Endometrial microvascular endothelial cells (primary cell): ENCODE results near the gene MTHFD1. TPM values are rescaled to one million over a fixed set of nuclear protein-coding genes. Genes with fewer than 3 reads are reported as not detected.
"Not testable (repeated sequence)": the region's sequence is repeated elsewhere in the genome, so short reads cannot be mapped to it uniquely, and the experiment has no call there.

Experiments used
- in situ Hi-C: cut with HindIII; loops from 2 replicates; pipeline ENCODE4 v1.10.0; 2017; ENCODE audit warnings: low sequenced_read_pairs, low pct_unique_long_range_greater_than_20kb; ENCODE audit errors: inconsistent ontology term
- total RNA-seq: library from RNA; depleted of rRNA; stranded (reverse); fragments of >200 nt; gene quantifications from one replicate; pipeline ENCODE4 v1.2.3, GENCODE V29; 2015; ENCODE audit errors: inconsistent ontology term

MTHFD1 gene
- 100 TPM for total RNA-seq

DNA sequence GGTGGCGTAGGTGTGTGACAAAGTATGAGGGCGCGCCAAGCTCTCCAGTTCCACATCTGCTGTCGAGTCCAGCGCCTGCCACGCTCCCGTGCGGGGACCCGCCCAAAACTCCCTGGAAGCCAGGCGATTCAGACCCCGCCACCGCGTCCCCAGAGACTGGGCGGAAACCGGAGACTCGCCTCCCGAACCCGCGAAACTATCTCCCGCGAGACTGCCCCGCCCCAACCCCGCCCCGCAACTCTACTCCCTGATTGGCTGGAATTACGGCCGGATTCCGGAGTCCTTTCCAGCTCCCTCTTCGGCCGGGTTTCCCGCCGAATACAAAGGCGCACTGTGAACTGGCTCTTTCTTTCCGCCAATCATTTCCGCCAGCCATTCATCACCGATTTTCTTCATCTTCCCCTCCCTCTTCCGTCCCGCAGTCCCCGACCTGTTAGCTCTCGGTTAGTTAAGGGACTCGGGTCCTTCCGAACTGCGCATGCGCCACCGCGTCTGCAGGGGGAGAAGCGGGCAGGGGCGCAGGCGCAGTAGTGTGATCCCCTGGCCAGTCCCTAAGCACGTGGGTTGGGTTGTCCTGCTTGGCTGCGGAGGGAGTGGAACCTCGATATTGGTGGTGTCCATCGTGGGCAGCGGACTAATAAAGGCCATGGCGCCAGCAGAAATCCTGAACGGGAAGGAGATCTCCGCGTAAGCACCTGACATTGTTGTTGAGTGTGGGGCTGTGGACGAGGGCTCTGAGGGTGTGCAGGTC is at the start of gene MTHFD1:
Gene MTHFD1 (plus strand): TSS at position 572 of the 751 bp plus-strand sequence. CDS start 75 bp downstream, at position 647.
- in situ Hi-C loops = no loop called here

DNA sequence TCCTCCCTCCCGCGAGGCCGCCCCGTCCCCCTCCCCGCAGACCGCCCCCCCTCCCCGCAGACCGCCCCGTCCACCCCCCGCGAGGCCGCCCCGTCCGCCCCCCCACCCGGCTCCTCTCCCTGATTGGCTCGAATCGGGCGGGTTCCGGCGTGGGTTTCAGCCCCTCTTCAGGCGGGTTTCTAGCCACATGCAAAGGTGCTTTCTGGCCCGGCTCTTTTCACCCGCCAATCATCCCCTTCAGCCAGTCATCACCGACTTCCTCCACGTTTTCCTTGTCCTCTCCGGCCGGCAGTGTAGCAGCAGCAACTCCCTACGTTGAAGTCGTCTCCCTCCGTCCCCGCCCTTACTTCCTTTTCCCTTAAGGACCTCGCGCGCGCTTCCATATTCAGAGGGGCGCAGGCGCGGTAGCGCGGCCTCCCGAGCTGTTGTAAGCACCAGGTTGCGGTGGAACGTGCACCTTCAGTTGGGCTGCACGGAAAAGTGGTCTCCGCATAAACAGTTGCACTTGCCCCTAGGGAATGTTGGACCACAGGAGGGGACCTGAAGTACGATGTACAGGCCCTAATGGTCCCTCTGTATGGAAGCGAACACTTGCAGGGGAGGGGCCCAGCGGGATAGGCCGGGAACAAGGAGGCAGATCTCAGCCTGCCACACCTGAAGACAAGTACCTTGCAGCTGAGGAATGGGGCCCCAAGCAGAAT is 49.4 kb upstream of the MTHFD1 start:
- in situ Hi-C loops = no loop called here

DNA sequence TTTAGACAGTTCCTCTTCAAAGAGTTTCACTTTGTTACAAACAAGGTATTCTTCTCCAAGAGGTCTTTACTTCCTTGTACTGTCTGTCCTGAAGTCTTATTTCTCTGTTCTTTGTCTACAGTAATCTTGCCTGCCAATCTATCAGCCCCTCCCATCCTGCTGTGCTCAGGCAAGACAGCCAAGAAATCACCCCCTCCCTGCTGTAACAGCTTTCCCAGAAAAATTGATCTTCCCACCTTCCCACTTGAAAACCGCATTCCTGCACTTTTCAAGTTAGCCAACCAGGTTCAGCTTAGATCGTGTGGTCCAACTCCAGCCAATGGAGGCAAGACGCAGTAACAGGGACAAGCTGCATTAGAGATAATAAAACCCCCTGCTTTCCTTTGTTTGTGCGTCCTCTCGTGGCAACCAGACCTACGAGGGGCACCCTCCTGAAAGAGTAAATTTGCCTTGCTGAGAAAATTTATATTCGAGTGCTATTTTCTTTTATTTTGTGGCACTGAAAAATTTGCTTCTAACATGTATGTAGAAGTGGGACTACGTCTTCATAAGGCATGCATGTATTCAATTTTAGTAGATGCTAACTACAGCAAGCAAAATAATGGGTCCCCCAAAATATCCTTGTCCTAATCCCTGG is 47.5 kb upstream of the MTHFD1 start:
- in situ Hi-C loops = no loop called here

DNA sequence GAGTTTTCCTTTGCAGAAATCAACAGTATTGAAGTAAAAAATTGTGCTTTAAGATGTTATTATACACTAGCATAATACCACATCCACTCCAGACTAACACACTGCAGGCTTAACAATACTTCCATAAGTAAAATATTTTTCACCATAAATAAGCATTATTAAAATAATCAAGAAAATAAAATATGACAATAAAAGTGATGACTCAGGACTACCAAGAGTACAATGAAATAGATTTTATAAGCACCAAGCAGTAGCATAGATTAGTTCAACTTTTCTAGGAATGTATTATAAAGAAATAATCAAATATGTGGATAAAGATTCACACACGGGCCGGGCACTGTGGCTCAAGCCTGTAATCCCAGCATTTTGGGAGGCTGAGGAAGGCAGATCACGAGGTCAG is 40.4 kb upstream of the MTHFD1 start:
- in situ Hi-C loops = no loop called here

DNA sequence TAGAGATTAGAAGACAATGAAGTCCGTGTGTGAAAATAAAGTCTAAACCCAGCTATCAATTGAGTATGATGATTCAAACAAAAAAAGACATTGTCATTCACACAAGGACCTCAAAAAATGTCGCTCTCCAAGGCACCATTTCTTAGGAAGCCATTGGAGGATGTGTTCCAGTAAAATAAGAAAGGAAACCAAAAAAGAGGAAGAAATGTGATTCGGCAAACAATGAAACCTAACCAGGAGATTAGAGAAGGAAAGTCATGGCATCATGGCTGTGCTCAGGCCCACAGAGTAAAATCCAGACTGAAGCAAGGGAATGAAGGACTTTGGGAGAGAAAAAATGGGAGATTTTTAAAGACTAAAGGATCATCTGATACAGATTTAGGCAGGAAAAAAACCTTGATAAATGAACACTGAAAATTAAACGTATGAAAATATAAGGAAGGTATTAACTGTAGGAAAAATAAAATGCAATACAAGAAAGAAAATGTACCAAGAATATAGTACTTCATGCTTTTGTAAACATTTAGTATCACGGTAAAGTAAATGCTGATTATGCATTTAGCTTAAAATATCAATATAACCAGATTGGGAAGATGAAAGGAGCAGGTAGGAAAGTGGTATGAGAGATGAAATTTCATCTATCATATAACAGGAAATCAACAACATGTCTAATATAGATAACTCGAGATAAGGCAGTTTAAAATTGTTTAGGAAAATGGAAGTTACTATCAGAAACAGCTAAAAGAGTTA is 38.2 kb upstream of the MTHFD1 start:
- in situ Hi-C loops = no loop called here

DNA sequence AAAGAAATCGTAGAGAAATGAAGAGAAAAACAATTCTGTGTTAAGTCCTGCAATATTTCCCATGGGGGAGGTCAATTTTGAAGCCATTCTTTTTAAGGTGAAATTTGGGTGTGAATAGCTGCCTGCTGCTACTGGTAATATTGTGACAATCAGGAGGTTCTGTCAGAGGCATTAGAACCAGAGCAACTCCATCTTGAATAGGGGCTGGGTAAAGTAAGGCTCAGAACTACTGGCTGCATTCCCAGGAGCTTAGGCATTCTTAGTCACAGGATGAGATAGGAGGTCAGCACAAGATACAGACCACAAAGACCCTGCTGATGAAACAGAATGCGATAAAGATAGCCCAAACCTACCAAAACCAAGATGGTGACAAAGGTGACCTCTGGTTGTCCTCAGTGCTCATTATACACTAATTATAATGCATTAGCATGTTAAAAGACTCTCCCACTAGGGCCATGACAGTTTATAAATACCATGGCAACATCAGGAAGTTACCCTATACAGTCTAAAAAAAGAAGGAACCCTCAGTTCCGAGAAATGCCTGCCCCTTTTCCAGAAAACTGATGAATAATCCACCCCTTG is 24.8 kb upstream of the MTHFD1 start:
- in situ Hi-C loops = no loop called here

DNA sequence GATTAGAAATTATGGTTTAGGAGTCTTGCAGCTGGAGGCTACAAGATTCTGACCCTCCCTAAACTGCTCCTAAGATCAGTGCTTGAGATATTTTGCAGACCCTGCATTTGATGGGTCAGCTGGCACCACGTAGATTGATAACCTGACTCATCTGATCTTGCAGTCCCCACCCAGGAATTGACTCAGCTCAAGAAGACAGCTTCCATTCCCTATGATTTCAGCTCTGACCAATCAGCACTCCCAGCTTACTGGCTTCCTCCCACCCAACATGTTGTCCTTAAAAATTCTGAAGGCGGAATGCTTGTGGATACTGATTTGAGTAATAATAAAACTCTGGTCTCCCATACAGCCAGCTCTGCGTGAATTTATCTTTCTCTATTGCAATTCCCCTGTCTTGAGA is 23.2 kb upstream of the MTHFD1 start:
- in situ Hi-C loops = no loop called here

DNA sequence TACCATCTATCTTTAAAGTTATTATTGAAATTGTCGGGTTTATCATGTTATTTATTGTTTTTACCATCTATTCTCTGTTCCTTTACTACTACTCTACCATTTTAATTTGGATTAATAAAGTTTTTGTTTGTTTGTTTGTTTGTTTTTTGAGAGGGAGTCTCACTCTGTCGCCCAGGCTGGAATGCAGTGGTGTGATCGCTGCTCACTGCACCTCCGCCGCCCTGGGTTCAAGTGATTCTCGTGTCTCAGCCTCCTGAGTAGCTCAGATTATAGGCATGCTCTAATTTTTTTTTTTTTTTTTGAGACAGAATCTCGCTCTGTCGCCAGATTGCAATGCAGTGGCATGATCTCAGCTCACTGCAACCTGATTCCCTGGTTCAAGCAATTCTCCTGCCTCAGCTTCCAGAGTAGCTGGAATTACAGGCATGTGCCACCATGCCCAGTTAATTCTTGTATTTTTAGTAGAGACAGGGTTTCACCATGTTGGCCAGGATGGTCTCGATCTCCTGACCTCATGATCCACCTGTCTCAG is 22.7 kb upstream of the MTHFD1 start:
- in situ Hi-C loops = not testable (repeated sequence)

DNA sequence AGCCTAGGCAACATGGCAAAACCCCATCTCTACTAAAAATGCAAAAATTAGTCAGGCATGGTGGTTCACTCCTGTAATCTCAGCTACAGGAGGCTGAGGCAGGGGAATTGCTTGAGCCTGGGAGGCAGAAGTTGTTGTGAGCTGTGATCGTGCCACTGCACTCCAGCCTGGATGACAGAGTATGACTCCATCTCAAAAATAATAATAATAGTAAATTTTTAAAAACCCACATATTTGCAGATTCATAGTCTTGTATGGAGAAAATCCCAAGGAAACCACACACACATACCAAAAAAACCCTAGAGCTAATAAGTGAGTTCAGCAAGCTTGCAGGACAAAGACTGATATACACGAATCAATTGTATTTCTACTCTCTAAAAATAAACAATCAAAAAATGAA is 19.0 kb upstream of the MTHFD1 start:
- in situ Hi-C loops = no loop called here

DNA sequence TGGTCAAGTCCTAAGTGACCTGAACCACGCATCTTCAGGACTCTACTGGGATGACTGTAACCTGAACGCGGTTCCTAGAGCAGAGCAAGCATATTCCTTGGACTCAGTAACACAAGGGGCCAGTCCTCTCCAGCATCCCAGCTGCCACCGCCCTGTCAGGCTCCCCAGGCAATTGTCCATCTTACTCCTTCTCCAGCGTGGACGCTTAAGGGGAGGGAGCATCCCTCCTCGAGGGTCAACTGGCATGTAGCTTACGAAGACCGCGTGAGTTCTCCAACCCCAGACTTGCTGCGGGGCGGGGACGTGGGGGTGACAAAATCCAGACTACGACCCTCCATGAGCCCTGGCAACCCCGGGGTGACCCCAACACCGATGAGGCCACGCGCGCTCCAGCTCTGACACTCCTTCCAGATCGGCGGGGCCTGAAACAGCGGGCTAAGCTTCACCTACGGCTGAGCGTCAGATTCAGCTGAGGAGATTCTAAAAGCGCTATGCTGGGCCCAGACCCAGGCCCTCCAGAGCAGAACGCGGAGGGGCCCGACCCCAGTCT is 846 bp upstream of the MTHFD1 start:
- in situ Hi-C loops = no loop called here

DNA sequence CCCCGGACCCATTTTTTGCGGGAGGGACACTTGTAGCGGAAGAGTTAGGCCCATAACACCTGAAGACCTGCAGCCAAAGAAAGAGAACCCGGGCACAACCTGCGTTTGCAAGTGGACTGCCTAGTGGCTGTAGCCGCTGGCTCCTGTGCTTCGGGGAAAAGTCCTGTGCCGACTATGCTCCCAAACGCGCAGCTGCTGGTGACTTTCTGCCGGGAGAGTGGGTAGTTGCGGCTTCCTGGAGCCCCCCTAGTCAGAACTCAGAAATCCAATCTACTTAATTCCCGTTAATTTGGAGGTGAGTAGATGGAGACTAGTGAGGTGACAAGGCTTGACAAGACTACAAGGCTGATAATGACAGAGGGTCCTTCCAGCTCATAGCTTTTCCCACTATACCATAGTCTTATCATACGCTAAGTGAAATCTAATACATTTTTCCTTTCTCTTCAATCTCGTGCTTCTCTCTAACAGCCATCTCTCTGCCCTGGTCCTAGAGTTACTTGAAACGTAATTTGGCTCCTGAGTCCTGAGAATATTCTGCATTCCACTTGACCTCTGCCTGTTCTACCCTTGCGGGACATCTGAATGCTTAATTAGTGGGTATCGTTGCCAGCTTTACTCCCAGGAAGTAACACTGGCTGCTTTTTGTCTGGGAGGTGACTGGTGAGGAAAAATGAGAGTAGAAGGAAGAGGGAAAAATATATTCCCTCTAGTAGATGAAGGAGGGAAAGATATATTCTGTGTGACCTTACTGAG is 556 bp downstream of the MTHFD1 start:
- in situ Hi-C loops = no loop called here

DNA sequence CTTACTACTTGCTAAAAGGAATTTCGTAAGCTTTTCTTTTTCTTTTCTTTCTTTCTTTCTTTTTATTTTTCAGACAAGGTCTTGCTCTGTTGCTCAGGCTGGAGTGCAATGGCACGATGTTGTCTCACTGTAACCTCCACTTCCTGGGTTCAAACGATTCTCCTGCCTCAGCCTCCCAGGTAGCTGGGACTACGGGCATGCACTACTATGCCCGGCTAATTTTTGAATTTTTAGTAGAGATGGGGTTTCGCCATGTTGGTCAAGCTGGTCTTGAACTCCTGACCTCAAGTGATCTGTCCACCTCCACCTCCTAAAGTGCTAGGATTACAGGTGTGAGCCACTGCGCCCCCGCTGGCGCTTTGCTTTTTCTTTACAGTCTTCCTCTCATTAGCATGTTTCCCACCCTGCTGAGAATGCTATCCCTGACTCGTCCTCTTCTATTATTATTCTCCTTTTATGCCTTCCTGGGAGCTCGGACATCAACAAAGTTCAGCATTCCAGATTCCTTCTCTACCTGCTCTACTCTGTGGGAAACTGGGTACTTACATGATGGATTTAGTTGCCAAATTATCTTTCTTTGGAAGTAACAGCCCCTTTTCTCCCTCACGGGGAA is 3.1 kb downstream of the MTHFD1 start:
- in situ Hi-C loops = no loop called here

DNA sequence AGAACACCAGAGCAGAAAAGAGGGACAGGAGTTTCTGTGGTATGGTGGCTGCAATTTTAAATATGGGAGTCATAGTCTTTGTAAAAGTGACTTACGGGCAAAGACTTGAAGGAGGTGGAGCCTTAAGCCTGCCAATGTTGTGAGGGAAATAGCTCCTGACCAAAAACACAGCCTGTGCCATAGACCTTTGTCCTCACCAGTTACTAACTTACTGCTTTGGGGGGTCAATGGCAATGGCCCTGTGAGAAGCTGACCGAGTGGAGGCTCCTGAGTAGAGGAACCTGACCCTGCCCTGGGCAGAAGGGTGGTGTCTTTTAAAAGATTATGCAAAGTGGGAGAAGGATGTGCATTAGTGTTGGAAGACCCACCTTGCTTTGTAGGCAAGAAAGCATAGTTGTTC is 3.8 kb downstream of the MTHFD1 start:
- in situ Hi-C loops = no loop called here

DNA sequence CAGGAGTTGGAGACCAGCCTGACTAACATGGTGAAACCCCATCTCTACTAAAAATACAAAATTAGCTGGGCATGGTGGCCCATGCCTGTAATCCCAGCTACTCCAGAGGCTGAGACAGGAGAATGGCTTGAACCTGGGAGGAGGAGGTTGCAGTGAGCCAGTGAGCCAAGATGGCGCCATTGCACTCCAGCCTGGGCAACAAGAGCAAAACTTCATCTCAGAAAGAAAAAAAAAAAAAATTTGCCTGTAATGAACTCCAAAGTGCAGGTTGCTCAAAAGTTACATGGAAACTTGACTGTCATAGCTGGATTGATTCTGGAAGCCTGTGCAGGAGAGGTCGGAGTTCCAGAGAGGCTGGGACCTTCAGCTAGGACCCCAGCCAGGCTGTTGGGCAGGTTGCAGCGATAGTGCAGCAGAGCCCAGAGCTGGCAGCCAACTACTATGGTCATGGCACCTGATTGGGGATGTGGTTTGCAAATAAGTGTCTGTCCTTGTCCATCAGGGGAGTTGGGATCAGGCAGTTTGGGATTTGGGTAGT is 5.1 kb downstream of the MTHFD1 start:
- in situ Hi-C loops = not testable (repeated sequence)

DNA sequence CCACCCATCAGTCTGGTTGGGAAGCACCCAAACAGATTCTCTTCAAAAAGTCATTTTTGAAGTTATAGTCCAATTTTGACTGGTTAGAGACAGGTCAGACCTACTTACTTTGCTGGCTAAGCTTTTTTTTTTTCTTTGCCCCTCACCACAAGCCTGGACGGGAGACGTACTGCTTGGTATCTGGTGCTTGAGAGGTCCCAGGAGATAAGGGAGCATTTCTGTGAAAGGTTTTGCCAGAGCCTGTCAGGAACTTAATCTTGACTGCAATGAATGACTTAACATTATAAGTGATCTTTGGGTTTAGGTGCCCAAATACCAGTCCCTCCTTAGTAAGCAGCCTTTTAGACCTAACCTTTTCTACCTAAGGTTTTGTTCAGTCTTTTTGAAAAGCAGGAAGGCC is 6.3 kb downstream of the MTHFD1 start:
- in situ Hi-C loops = no loop called here

DNA sequence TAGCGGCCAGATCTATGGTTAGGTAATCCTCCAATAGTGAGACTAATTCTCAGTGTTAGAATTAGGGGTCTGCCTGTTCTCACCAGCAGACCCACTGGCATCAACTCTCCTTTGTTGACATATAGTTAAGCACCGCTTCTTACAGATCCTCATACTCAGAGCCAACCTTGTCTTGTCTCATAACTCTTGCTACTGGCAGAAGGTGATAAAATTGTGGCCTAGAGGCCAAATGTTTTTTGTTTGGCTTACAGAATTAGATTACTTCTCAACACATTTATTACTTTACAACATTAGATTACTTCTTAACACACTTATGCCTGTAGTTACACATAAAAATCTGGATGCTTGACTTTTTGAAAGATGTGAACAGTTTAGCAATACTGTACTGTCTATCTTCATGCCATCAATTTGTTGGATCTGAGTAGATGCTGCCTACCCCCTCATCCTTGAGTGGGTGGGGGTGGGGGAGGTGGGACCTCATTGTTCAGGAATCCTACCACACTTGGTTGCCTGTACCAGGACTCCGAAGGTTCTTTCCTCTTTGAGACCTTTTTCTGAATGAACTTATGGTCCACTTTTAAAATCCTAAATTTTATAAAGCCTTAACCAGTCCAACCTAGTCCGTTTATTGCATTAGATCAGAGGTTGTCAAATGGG is 7.0 kb downstream of the MTHFD1 start:
- in situ Hi-C loops = no loop called here
